Stimulated activated CD8-positive, alpha-beta memory T cell treated with anti-CD3 and anti-CD28 coated beads, Interleukin-15, amount 100 ng/mL, for 1 hour (primary cell): ENCODE results near the gene FILIP1.
"Not testable (repeated sequence)": the region's sequence is repeated elsewhere in the genome, so short reads cannot be mapped to it uniquely, and the experiment has no call there.

ENCODE experiments used
- DNase-seq: peaks from one replicate; pipeline ENCODE4 v3.0.0-alpha.2; 2020; ENCODE audit warnings: low read depth

The FILIP1 gene

DNA sequence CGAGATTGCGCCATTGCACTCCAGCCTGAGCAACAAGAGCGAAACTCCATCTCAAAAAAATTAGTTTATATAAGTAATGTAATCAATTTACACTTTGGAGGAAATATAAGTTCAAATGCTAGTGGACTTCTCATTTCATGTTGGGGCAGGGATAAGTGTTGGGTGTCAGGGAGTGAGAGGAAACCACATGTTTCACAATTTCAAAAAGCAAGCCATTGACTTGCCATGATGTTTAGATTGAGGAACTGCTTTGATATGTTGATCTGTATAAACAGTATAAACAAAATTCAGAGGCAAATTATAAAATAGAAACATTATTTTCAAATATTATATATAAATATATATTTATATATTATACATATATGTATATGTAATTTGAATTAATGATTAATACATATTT, 42.7 kb downstream of the FILIP1 start:
- no peak for DNase-seq

DNA sequence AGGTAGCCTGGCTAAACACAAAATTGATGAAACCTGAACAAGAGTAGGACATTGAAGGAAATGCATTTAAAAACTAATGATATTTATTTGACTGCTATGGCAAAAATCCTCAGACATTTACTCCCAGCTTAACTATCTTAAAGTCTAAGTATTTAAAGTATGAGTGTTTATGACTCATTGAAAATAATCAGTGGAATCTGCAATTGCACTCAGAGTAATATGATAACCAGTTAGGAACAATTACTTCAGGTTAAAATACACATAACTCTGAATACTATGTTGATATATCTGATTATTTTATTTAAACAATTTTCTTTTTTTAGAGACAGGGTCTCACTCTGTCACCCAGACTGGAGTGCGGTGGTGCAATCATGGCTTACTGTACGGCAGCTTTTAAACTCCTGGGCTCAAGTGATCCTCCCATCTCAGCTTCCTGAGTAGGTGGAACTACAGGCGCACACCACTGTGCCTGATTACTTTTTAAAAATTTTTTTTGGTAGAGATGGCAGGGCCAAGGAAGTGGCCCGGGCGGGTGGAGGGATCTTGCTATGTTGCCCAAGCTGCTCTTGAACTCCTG, 43.9 kb downstream of the FILIP1 start:
- no peak for DNase-seq

DNA sequence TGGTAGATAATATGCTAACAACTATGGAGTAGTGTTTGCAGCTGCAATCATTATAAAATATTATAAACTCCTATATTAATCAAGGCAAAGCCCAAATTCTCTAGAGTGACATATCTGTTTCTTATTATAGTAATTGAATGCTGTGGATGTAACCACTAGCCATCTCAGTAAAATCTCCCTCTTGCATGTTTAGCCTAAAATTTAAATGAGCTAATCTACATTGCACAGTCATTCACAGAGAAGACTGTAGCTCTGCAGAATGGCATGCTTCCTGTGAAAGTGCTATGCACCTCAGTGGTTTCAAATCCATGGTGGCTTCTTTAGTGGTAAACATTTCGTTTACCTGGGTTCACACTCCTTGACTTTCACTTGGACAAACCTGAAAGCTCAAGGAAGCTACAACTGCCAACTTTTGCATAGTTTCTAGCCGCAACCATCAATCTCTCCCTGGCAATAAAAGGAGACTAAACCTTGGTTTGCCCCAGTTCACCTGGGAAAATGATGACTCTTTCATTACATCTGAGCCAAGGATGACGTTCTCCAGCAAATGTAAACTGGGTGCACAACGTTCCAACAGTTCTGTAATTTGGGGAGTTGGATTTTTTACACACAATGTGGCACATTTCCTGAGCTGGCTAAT, 47.2 kb downstream of the FILIP1 start:
- no peak for DNase-seq

DNA sequence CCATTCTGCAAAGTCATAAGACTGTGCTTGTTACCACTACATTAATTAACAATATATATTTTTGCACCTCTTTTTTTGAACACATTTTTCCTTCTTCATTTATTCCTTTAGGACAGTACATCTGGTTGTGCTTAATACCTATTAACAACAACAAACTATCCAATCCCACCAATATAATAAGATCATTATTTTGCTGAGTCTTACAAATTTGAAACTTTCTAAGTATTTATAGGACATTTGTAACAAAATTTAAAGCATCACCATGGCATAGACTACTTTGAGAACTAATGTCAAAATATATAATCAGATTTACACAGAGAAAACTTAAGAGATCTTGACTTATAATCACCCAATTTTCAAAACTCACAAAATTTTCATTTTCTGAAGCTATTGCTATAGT, 47.9 kb downstream of the FILIP1 start:
- no peak for DNase-seq

DNA sequence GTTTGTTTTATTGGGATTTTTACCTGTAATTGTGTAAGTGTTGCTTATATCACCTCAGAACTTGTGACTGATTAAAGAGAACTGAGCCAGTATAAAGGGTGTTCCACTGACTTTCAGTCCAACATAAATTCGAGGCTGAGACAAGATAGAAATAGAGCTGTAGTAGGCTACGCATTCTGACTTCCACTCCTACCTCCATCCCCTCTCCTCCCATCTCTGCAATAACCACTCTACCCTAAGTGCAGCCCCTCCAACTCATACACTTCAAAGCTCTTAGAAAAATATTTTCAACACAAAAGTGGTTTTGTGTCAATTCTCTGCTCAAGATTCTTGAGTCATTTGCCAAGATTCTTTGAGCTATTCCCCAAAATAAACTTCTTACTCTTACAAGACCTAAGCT, 48.7 kb downstream of the FILIP1 start:
- DNase-seq, result no peak

DNA sequence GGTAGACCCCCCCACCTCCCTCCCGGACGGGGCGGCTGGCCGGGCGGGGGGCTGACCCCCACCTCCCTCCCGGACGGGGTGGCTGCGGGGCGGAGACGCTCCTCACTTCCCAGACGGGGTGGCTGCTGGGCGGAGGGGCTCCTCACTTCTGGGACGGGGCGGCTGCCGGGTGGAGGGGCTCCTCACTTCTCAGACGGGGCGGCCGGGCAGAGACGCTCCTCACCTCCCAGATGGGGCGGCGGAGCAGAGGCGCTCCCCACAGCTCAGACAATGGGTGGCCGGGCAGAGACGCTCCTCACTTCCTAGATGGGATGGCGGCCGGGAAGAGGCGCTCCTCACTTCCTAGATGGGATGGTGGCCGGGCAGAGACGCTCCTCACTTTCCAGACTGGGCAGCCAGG, 51.7 kb downstream of the FILIP1 start:
- not testable (repeated sequence) for DNase-seq

DNA sequence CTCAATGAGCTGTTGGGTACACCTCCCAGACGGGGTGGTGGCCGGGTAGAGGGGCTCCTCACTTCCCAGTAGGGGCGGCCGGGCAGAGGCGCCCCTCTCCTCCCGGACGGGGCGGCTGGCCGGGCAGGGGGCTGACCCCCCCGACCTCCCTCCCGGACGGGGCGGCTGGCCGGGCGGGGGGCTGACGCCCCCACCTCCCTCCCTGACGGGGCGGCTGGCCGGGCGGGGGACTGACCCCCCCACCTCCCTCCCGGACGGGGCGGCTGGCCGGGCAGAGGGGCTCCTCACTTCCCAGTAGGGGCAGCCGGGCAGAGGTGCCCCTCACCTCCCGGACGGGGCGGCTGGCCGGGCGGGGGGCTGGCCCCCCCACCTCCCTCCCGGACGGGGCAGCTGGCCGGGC, 52.1 kb downstream of the FILIP1 start:
- not testable (repeated sequence) for DNase-seq

DNA sequence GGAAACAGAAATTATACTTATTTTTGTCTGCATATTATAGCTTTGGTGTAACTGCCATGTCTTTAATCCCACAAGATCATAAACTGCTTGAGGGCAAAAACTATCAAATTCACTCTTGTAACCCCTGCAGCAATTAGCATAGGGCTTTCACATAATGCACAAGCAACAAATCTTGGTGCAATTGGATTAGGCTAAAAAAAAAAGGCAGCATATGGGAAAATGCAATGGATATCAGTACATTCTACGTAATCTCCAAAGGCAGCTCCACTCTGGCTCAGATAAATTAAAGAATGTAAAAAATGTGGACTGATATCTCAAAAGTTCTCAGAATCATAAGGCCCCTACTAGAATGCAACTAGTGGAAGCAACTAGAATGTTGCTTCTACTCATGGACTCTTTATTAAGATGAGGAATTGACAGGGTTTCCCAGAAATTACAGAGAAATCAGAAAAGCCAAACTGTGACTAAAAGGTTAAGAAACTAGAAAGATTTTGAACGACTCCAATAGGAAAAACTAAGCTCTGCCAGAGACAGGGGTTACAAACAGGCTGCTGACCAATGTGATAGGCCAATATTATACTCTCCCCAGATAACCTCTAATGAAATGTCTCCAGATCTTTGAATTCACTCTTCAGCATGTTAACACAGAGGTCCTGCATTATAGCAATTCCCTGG, 55.0 kb downstream of the FILIP1 start:
- DNase-seq, result no peak

DNA sequence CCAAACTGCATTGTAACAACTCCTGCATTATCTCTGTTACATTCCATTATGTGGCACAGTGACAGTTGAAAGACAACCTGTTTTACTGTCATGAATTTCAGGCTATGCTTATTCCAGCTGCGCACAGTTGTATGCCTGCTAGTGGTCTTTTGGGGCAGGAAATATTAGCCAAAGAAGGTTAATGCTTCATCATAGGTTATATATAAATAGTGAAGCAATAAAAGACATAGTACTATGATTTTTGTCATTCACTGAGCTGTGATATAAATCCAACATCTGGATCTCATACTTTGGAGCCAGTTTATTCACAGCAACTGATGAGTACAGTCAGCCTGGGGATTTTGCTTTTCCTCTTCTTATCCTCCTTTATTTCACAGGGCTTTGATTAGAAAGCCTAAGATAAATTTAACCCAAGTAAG, 55.6 kb downstream of the FILIP1 start:
- DNase-seq, result no peak

DNA sequence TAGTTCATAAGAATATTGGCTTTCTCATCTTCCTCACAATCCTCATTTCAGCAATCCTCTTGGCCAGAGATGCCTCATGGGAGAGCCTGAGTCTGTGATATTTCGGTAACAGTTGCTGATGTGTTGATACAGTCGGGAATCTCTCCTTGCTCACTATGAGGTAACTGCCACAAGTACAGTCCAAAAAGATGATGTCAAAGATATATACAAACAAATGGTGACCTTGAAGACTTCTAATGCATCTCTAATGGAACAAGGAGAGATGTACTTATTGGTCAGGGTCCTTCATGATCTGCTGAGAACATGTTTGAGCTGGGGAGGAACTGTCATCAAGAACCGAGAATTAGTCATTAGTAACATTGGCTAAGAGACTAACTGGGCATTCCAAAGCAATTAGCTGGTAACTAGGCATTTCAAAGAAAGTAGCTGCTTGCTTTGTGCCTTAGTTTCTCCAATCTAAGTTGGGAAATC, 56.1 kb downstream of the FILIP1 start:
- DNase-seq, result no peak

DNA sequence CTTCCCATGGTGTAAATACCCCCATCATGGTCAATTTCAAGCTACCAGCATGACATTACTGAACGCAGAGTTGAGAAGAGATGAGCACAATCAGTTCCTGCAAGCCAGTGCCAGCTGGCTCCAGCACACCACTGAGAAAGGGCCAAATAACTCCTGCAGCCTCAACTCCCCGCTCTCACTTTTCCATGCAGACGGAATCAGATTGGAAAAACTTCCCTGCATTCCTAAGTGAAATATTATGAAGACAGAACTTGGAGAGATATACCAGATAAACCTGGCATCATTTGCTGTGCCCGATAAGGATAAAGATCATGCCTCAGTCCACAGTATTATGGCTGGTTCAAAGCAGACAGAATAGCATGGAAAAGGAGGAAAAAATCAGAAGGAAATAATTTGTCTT, 56.7 kb downstream of the FILIP1 start:
- no peak for DNase-seq

DNA sequence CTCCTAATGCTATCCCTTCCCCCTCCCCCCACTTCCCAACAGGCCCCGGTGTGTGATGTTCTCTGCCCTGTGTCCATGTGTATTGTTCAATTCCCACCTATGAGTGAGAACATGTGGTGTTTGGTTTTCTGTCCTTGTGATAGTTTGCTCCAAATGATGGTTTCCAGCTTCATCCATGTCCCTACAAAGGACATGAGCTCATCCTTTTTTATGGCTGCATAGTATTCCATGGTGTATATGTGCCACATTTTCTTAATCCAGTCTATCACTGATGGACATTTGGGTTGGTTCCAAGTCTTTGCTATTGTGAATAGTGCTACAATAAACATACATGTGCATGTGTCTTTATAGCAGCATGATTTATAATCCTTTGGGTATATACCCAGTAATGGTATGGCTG, 60.8 kb downstream of the FILIP1 start:
- DNase-seq, result not testable (repeated sequence)

DNA sequence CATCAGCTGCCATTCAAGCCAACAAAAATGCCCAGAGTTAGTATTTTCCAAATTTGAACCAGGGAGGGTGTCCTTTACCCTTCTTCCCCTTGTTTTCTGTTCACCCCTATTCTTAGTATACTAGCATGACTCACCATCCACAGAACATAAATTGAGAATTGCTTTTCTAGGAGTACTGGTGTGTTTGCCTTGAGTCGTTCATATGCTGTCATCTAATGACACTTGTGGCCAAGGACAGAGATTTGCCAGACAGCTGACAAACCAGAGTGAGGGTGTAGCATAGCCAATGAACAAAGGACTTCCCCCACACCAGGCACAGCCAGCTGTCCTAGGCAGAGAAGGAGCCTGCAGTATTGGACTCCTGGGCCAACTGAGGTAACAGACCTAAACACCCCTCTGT, 62.2 kb downstream of the FILIP1 start:
- DNase-seq, result no peak

DNA sequence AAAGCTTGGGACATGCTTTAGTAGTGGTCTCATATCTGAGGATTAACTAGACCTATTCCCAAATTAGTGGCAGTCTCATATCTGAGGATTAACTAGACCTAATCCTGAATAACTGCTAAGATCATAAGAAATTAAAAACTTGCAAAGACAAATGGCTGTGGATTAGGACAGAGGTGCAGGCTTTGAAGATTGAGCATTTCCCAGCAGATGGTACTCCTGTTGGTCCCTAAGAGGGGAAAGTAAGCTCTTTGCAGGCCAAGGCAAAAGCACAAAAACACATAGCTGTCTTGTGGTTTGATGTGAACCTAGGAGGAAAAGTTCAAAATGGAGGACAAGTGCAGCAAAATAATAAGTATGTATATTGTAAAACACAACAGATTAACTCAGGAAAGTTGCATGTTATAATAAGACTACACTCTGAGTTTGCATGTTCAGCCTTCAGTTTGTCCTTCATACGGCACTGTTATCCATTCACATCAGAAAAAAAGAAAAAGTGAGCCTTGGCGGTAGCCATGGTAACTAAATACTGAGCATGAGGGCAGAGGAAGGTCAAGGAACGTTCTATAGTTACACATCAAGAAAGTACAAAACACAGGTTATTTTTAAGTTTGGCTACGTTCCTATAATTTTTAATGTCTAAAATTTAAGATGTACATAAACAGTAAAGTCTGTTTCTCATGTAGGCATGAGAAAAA, 62.8 kb downstream of the FILIP1 start:
- no peak for DNase-seq

DNA sequence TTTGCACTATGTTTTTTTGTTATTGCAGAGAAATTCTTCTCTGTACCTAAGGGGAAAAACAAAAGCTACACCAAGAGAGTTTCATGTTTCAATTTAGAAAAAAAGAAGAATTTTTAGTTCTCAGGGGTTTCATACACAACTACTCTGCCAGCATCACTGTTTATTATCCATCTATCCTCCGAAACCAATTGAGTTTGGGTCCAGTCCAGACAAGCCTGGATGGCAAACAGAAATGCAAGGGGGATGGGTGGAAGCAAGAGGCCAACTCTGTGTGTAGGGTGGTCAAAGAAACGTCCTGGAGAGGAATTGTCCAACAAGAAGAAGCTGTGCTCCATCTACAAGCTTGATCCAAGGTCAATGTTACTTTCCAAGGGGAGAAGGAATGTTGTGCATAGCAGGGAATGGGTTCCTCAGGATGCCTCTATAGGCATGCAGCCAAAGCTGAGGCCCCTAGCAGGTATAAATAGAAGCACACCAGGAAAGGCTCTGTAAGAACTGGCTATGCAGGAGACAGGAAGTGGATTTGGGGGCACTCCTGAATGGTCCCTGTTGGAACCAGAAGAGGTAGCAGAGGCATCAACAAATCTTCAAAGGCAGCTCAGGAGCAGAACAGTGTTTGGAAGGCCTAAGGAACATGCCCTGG, 64.4 kb downstream of the FILIP1 start:
- no peak for DNase-seq

DNA sequence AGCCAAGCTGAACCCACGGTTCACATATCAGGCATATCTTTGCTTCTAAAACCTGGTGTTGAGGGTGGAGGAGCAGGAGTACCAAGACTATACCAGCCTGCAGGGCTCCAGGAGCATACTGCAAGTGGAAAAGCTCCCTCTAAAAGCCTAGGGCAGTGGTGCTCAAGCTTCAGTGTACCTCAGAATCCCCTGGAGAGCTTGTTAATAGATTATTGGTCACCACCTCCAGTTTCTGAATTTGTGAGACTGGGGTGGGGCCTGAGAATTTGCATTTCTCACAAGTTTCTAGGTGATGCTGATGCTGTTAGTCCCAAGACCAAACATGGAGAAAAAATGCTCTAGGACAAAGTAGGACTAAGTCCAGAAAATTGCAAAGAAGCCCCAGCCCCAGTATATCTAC, 65.4 kb downstream of the FILIP1 start:
- DNase-seq, result no peak

DNA sequence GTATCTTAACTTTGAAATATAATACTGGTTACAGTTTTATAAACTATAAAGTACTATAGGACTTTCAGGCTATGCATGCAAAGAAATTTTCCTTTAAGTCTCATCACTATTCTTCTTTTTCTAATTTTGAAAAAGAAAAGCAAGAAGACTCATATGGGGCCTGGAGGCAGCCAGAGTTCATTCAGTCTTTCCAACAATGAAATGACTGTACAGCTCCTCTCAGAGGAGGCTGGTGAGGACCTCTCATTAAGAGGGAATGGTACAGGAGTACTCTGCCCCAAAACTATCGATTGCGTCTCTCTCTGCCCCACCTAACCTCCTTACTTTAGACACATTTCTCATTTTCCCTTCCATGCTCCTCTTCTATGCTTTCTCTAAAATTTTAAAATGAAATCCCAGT, 66.3 kb downstream of the FILIP1 start:
- no peak for DNase-seq

DNA sequence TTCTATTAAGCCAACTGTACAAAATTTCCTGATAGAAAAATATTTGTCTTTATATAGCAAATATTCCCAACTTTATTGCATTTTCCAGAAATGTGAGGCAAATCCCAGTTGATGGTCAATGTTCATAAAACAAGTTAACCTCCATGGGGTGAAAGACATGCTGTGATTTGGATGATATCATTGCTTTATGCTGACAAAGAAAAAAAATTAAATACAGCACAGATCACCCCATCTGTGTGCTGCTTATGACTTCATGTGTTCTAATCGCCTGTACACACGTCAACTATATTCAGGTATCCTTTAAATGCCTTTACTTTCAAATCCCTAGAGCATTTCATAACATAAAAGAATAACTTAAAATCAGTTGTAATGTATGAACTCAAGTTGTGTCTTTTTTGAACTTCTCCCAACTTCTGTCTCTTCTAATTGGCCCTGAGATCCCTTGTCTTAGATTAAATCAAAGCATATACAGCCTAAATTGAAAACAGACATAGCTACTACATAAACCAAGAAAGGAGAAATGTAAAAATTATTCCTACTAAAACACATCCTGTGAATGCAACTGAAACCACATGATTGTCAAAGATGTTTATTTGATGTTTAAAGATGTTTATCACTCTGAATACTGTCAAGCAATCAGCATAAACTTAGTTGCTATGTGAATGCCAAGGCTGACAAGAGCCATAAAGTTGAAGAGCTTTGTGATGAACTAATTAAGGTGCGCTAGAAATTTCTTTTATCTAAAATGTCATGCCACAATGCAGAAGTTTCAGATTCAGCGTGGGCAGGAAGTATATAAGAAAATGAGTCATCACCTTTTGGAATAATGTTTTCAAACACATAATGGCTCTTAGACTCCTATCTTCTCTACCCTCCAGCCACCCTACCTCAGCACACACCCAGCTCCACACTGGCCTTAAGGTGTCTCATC, 68.7 kb downstream of the FILIP1 start:
- no peak for DNase-seq

DNA sequence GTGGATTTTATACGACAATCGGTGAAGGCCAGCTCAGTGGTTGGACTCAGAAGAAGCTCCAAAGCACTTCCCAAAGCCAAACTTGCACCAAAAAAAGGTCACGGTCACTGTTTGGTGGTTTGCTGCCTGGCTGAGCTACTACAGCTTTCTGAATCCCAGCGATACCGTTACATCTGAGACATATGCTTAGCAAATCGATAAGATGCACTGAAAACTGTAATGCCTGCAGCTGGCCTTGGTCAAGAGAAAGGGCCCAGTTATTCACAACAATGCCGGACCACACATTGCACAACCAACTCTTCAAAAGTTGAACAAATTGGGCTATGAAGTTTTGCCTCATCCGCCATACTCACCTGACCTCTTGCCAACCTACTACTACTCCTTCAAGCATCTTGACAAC, 70.2 kb downstream of the FILIP1 start:
- DNase-seq, result no peak

DNA sequence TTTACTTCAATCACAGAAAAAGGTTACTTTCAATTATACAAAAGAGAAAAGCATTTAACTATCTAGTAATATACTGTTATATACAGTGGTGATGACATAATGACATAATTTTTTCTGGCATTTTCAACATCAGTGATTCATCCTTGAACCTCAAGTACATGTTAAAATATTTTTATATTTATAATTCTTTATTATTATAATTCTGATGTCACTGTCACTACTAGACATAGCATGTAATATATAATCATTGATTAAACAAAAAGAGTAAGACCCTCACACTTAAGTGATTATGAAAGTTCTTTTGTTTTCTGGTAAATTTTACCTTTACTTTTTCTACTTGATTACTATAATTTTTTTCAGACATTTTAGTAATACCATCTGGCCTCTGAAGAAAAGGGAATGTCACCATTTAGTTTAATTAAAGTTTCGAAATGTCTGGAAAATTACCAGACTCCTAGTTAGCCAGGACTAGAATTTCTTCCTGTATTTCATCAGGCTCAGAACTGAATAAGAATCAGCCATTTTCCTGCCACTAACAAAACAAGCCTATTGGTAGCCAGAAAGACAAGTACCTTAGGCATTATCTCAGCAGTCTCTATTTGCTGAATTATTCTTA, 71.5 kb downstream of the FILIP1 start:
- no peak for DNase-seq
